NCI-H510A treated with DMSO at 0.1 percent for 48 hours (cell line): ENCODE results near the gene RPS6KA2.
"Not testable (repeated sequence)": the region's sequence is repeated elsewhere in the genome, so short reads cannot be mapped to it uniquely, and the experiment has no call there.

Source experiments
- DNase-seq: peaks from one replicate; lab custom pipeline; 2025; lab: John Stamatoyannopoulos, UW

Gene RPS6KA2

GRCh38 chr6:166554316-166554715, 72.7 kb downstream of the RPS6KA2 start:
- no peak for DNase-seq

- DNase-seq: no peak
These were observed 73.3 kb downstream of the RPS6KA2 start for GRCh38 chr6:166553563-166554271.

- DNase-seq: no peak
These were observed 74.5 kb downstream of the RPS6KA2 start for GRCh38 chr6:166552600-166552999.

GRCh38 chr6:166551754-166552495, 75.1 kb downstream of the RPS6KA2 start:
- DNase-seq: no peak

- no peak for DNase-seq
These were observed 80.4 kb downstream of the RPS6KA2 start for GRCh38 chr6:166546653-166547052.

- no peak for DNase-seq
These were observed 81.7 kb downstream of the RPS6KA2 start for GRCh38 chr6:166545156-166546034.

GRCh38 chr6:166544296-166544605, 82.8 kb downstream of the RPS6KA2 start:
- DNase-seq: no peak

GRCh38 chr6:166543603-166544295, 83.3 kb downstream of the RPS6KA2 start:
- DNase-seq: no peak

- peak; percentile 29 for DNase-seq
These were observed 84.5 kb downstream of the RPS6KA2 start for GRCh38 chr6:166542580-166542912.

GRCh38 chr6:166541876-166542579, 85.0 kb downstream of the RPS6KA2 start:
- no peak for DNase-seq

- no peak for DNase-seq
These were observed 85.7 kb downstream of the RPS6KA2 start for GRCh38 chr6:166541366-166541765.

- no peak for DNase-seq
These were observed 86.3 kb downstream of the RPS6KA2 start for GRCh38 chr6:166540631-166541331.

GRCh38 chr6:166539543-166539942, 87.5 kb downstream of the RPS6KA2 start:
- DNase-seq: no peak

- DNase-seq: not testable (repeated sequence)
These were observed 88.1 kb downstream of the RPS6KA2 start for GRCh38 chr6:166539011-166539385.

GRCh38 chr6:166538297-166539010, 88.6 kb downstream of the RPS6KA2 start:
- DNase-seq: no peak

- DNase-seq: no peak
These were observed 92.2 kb downstream of the RPS6KA2 start for GRCh38 chr6:166534658-166535406.

- DNase-seq: peak; percentile 4
These were observed 93.7 kb downstream of the RPS6KA2 start for GRCh38 chr6:166533205-166533824.

GRCh38 chr6:166532302-166532701, 94.7 kb downstream of the RPS6KA2 start:
- DNase-seq: no peak
